NCI-H2196 treated with DMSO at 0.1 percent for 48 hours (cell line): ENCODE data around the gene DIP2C.
"Not testable (repeated sequence)": the region's sequence is repeated elsewhere in the genome, so short reads cannot be mapped to it uniquely, and the experiment has no call there.

Experiments
- DNase-seq: peaks from one replicate; lab custom pipeline; 2025; ENCODE audit not compliant: unreplicated experiment; lab: John Stamatoyannopoulos, UW

DIP2C gene

DNA sequence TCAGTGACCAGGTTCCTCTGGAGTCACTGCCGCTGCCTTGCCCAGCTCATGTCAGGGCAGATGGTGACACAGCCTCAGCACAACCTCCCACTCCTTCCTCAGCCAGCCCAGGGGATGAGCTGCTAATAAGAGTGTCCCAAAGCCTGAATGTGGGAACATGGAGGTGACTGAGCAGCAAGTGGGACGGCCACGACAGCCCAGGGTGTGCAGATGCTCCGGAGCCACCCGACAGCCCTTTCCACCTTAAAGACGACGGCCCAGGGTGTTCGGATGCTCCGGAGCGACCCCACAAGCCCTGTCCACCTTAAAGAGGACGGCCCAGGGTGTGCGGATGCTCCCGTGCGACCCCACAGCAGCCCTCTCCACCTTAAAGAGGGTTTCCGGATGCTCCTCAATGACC is 89.2 kb downstream of the DIP2C start:
- no peak for DNase-seq

DNA sequence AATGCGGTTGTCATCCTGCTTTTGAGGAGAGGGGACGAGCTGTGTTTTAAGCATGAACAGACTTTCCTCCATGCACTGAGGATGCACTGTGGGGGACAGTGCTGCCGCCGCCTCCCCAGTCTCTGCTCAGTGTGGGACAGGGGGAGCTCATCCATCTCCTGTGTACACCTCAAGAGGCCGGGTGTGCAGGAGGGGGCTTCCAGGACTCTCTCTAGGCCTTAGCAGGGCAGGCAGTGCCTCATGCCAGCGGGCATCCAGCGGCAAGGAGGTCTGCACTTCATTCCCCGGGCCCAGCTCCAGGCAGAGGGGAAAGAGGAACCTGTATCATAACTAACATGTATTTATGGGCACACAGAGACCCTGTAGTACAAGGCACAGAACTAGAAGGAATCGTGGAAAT is 89.7 kb downstream of the DIP2C start:
- DNase-seq: no peak

DNA sequence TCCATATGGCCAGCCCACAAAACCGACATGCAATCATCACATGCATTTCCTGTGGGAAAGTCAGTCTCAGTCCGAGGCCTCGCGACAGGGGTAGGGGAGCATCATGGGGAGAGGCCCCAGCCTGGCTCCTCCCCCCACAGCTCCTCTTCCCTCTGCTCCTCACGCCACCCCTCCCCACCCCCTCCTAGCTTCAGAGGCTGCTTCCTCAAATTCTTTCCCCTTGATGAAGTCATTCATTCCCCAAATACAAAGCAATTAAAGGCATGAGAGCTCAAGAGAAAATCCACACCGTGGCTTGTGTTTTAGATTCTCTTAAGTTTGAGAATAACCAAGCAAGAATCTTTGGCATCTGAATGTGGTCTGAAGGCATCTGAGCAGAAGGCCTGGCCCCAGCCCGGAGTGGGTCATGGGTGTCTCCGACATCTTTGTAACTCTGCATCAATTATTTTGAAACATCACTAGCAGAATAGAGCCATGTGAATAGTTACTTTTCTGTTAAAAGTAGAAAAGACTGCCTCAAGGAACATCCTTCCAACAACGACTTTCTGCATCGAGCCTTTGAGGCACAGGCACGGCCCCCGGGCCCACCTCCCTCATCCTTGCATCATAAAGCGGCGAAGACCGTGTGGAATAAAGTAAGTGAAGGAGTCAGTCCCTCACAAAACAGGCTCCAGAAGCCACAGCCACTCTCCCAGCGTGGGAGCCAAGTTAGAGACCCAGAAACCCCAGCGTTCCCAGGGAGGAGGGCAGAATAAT is 90.9 kb downstream of the DIP2C start:
- DNase-seq: no peak

DNA sequence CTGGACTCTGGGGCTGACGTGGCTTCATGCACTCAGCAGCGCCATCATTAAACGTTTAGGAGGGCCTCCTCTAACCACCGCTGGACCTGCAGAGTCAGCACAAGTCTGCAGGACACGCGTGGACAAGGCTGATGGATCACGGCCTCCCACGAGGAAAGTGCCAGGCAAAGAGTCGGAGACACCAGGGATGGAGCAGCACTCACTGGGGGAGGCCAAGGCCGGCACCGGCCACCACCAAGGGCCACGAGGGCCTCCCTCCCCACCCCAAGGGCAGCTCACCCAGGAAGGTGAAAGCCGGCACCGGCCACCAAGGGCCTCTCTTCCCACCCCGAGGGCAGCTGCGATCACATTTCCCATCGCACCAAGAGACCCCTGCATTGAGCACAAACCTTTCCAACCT is 91.5 kb downstream of the DIP2C start:
- DNase-seq: no peak

DNA sequence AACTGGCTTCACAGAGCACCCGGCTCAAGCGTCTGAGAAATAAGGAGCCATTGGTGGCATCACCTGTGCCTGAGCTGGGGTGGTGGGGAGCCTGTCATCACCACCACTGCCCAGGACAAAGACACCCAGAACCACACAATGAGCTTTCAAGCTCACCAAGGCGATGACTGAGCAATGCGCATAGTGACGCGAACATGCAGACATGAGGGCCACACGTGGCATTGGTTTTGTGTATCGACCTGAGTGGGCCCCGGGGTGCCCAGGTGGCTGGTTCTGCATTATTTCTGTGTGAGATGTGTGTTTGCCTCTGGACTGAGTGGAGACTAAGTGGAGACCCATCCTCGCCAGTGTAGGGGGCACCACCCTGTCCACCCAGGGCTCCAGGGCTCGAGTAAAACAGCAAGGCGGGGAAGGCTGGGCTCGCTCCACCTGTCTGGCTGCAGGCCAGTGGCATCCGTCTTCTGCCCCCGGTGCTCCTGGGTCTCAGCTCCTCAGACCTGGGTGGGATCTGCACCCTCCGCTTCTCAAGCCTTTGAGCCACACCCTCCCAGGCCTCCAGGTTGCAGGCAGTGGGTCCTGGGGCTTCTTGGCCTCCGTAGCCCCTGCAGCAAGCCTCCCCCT is 92.6 kb downstream of the DIP2C start:
- no peak for DNase-seq

DNA sequence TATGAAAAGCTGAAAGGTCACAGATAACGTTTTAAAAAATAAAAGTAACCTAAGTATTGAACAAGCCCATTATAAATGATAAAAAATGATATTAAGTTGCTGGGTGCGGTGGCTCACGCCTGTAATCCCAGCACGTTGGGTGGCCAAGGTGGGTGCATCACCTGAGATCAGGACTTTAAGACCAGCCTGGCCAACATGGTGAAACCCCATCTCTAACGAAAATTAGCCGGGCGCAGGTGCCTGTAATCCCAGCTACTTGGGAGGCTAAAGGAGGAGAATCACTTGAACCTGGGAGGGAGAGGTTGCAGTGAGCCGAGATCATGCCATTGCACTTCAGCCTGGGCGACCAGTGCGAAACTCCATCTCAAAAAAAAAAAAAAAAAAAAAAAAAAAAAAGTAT is 93.3 kb downstream of the DIP2C start:
- not testable (repeated sequence) for DNase-seq

DNA sequence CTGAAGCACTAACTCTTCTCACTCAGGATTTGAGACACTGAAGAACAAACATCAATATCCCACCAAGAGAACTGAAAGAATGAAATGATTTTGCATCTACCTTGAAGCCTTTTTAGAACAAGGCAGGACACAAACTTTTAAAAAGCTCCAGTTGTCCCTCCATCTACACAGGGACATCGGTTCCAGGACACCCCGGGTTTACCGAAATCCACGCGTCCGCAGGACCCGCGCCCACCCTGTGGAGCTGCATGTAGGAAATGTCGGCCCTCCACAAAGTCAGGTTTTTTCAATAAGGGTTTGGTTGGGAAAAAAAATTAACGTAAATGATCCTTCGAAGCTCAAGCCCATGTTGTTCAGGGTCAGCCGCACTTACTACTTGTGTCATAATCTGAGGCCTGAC is 94.0 kb downstream of the DIP2C start:
- DNase-seq: no peak

DNA sequence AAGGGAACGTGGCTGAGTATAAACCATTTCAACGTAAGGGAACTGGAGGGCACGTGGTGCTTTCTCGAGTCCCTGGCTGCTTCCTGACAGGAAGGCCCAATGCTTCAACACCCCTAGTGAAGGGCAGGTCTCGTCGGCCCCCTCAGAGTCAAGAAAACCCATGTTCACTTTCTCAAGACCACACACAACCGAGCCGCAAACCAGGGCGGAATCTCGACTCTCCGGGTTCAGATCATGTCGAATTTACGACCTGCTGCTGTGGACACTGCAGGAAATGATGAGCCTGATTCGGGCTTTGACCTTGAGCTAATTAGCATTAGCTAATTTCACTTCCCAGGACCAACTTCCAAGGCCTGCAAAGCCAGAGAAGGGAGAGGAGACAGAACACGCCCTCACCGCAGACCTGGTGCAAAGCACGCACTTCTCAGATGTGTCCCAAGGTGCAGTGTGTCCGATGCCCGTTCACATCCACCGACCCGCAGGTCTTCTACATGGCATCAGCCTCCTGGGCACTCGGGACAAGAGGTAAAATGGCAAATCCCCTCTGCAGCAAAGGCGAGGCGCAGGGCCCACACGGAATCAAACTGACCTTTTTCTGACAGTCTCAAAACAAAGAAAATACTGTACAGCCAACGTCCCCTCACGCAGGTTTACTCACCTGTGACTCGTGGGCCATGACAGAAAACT is 94.7 kb downstream of the DIP2C start:
- no peak for DNase-seq

DNA sequence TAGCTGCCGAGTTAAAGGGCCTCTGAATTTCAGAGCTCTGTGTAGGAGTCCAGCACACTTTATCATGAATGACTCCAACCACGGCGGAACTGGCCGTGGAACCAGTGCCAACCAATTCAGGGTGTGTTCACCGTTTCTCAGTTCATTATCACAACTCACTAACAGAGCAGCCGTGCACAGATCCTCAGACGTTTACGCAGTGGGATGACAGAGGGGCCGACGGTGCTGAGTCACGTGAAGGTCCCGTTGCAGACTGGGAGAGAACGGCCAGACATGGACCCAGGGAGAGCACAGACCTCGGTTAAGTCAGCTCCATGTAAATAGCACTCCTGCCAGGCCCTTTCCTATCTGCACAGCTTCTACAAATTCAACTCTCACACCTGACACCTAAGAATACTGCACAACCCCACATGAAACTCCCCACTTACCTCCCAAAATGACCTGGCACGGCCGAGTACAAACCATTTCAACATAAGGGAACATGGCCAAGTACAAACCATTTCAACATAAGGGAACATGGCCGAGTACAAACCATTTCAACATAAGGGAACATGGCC is 95.5 kb downstream of the DIP2C start:
- no peak for DNase-seq

DNA sequence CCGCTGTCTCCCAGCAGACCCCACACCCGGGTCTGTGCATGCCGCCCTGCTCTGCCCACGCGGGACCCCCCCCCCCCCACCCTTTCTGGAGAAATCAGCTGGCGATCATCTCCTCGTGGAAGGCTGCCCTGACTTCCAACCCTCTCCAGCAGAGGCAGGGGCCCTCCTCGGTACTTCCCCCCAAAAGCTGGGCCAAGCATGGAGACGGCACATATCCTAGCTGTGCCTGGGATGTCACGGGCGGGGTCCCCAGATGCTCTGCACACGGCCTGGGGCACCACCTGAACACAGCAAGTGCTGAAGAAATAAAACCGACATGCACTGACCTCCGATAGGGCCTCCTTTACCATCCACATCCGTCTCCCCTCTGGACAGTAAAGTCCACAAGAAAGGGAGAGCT is 96.0 kb downstream of the DIP2C start:
- no peak for DNase-seq

DNA sequence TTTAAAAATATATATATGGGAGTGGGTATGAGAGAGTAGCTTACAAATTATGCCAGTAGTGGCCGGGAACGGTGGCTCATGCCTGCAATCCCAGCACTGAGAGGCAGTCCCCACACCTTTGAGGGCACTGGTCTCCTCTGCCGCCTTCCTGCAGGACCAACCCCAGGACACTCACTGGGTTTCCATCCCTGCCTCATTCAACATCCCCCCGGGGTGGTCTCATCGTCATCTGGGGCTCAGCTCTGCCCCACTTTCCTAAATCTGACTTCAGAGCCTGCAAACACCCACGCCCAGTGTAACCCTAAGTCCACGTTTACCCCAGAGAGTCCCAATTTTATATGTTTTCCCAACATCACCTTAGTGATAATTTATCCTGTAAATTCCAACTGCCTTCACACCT is 96.5 kb downstream of the DIP2C start:
- no peak for DNase-seq

DNA sequence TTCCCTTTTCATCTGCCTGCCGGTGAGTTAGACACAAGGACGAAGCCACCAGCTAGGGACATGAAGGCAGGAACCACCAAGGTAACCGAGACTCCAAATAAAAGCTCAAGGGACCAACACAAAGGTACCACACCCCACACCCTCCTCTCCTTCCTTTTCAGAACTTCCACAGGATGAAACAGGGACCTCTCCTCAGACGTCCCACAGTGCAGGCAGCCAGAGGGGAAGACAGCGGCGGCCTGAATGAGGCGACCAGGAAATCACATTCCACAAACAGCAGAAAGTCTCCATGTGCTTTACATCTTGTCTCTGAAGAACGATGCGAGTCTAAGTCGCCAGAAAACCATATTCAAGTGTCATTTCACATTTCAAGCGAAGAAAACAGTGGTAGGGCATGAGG is 97.8 kb downstream of the DIP2C start:
- DNase-seq: no peak

DNA sequence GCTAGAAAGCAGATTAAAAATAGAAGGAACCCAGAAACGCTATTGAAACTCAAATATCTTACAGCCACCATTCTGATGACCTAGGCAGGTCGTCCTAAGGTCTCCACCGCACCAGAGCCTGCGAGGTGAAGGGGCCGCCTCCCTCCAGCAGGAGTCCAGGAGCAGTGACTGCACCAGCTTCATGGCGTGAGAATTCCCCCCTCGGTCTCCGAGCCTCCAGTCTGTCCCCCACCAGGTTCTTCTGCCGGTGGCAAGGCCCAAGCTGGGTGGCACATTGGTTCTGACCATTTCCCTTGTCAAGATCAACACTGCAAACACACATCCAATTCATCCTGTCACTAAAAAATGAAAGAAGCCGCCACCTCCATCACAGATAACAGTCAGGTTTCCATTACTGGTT is 98.7 kb downstream of the DIP2C start:
- DNase-seq: no peak

DNA sequence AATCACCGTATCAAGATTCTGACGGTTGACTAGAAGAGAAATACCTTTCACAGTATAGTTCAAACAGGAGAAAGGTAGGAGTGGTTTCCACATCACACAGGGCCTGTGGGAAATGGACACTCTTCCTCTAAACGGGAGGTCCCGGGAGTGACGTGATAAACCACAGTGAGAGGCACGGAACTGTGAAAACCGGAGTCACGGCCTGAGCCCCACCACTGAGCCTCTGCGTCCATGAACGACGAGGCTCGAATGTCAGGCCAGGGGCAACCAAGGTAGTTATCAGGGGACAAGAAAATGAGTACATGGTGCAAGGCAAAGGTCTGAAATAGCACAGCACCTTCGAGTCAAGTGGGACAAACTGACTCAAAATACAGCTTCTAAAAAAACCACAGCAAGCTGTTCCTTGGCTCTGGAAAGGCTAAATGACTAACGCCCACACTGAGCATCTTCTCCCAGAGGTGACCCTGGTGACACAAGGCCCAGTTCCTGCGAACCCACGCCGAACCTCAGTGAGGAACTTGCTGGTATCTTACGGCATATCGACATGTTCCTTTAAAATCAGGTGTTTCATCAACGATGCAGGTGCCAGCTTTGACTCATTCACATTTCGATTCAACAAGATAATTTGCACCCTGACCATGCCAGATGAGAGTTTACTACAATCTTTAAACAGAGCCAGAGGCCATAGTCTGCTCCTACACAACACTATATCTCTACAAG is 99.3 kb downstream of the DIP2C start:
- DNase-seq: no peak

DNA sequence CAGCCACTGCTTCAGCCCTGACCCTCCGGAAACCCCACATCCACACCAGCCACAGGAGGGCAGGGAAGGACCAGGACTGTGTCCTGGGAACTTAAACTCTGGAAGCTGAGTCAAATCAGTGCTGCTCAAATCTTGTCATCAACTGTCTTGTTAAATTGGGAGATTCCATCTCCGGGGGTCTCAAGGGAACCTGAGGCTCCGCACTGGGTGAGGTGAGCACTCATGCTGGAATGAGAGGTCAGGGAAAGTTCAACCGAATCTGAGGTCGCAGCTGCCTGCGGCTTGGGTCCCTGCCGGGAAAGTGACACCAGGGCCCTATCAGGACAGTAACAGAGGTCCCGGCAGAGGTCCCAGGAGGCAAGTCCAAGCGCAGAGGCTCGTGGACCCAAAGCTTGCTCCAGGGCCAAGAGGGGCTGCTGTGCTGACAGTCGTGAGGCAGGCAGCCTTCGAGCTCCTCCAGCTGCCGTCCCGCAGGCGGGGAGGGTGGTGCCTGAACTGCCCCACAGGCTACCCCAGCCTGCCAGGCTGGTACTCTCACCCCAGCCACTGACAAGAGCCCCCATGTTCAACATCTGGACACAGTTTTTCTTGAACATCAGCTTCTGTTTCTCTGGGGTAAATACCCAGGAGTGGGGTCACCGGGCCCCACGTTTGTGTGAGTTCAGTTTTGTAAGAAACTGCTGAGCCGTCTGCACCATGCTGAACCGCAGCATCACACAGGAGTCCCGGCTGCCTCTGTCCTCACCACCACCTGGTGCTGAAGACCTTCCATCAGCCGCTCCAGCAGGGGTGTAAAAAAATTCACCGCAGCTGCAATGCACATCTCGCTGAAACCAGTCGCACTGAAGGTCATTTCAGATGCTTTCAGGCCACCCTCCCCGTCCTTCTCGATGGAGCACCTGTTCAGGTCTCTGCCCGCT is 101.0 kb downstream of the DIP2C start:
- no peak for DNase-seq

DNA sequence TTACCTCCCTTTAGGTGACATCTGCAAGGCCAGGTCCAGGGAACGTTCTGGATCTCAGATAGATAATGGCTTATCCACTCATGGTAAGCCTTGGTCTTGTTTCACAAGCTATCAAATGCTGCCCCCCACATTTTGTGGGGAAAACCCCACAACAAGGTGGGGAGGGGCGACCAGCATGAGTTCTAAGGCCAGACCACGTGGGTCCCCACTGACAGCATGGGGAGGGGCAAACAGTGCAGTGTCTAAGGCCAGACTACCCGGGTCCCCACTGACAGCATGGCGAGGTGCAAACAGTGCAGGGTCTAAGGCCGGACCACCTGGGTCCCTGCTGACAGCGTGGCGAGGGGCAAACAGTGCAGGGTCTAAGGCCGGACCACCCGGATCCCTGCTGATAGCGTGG is 102.8 kb downstream of the DIP2C start:
- no peak for DNase-seq

DNA sequence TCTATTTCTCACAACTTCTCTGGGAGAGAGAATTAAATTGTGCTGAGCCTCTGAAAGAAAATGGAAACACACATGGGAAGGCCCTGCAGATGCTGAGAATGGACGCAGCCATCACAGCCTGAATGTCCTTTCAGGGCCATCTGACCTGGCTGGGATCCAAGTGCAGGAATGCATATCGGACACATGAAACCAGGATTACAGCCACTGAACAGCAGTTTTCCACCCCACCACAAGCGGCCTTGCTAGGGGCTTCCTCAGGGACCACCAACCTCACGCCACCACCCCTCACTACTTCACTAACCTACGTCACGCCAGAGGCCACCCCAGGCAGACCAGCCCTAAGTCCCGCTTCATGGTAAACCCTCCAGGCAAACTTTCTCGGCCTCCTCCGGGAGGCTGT is 103.3 kb downstream of the DIP2C start:
- no peak for DNase-seq

DNA sequence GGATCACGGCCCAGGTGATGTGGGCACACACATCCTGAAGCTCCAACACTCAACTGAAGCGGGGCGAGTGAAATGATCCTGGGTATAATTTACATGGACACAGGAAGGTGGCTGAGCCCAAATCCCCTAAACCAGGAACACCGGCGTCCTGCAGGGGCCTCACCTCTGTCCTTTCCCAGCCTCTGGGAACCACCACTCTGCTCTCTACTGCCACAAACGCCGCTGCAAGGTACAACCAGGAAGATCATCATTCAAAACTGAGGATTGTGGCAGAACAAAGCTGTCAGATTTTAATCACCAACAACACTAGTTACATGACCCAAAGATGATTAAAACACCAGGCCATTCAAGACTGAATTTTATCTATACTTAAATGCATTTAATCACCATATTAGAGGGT is 104.0 kb downstream of the DIP2C start:
- no peak for DNase-seq

DNA sequence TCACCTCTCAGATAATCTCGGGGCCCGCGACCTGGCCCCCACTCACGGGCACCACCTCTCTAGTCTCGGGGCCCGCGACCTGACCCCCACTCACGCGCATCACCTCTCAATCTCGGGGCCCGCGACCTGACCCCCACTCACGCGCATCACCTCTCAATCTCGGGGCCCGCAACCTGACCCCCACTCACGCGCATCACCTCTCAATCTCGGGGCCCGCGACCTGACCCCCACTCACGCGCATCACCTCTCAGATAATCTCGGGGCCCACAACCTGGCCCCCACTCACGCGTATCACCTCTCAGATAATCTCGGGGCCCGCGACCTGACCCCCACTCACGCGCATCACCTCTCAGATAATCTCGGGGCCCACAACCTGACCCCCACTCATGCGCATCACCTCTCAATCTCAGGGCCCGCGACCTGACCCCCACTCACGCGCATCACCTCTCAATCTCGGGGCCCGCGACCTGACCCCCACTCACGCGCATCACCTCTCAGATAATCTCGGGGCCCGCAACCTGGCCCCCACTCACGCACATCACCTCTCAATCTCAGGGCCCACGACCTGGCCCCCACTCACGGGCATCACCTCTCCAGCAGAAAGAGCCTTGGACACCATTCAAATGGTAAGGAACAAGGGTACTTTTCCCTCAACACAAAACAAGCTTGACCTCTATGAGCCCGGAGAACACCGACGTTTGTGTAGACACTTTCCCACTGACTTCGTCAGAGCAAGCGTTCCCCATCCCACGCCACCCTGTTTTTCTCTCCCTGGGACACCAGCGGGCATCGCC is 104.8 kb downstream of the DIP2C start:
- not testable (repeated sequence) for DNase-seq

DNA sequence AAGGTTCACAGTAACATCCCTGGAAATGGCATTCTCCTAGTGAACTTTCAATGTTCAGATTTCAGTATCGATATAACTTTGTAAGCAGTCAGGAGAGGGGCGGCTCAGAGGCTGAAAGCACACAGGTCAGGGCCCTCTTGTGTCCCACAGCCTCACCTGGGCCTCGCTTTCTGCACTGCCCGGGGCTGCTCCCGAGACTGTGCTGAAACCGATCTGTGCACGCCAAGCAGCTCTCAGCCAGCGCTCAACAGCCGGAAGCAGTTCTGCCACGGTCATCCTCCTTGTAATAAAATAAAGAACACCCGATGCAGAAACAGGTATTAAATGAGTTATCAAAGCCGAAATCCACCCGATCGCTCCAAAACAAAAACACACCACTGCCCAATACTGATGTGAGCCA is 106.0 kb downstream of the DIP2C start:
- no peak for DNase-seq
